HCT116 (cell line): ENCODE data around the gene ESRRA.
A peak's percentile ranks its signal among the peaks of the same experiment; 100 is the strongest.

Experiments
- POLR2A ChIP-seq: IDR thresholded peaks from 2 replicates; pipeline ENCODE4 v1.7.0; 2011; ENCODE audit warnings: borderline replicate concordance; ENCODE audit not compliant: insufficient read depth, insufficient read length; ENCODE audit errors: extremely low read depth
- POLR2AphosphoS5 ChIP-seq: IDR thresholded peaks from 2 replicates; pipeline ENCODE4 v1.6.1; 2011; ENCODE audit warnings: mild to moderate bottlenecking, low read depth, low read length, moderate library complexity
- SIN3A ChIP-seq: IDR thresholded peaks from 2 replicates; pipeline ENCODE4 v1.6.1; 2012; ENCODE audit warnings: low read depth
- SRF ChIP-seq: IDR thresholded peaks from 2 replicates; pipeline ENCODE4 v1.6.1; 2012; ENCODE audit warnings: low read depth
- TF ChIP-seq, protein P1 (sequence below), 3 experiments: fragments of 200-600 bp in 1 of 3; sonication (generic) in 1 of 3; IDR thresholded peaks in 2 of 3; conservative IDR thresholded peaks in 1 of 3; 2 replicates each; pipeline ENCODE4 v1.5.1; 2012 to 2017; ENCODE audit warnings: low read depth in 2 of 3, low read length in 2 of 3, antibody characterized with exemption in 1 of 3, borderline replicate concordance in 1 of 3, control low read depth in 1 of 3, mild to moderate bottlenecking in 1 of 3, mixed read lengths in 1 of 3, mixed run types in 1 of 3, moderate library complexity in 1 of 3; ENCODE audit not compliant: insufficient read depth in 1 of 3
- TF ChIP-seq, protein P2 (sequence below): IDR thresholded peaks from 2 replicates; pipeline ENCODE4 v1.6.1; 2012

DNA sequence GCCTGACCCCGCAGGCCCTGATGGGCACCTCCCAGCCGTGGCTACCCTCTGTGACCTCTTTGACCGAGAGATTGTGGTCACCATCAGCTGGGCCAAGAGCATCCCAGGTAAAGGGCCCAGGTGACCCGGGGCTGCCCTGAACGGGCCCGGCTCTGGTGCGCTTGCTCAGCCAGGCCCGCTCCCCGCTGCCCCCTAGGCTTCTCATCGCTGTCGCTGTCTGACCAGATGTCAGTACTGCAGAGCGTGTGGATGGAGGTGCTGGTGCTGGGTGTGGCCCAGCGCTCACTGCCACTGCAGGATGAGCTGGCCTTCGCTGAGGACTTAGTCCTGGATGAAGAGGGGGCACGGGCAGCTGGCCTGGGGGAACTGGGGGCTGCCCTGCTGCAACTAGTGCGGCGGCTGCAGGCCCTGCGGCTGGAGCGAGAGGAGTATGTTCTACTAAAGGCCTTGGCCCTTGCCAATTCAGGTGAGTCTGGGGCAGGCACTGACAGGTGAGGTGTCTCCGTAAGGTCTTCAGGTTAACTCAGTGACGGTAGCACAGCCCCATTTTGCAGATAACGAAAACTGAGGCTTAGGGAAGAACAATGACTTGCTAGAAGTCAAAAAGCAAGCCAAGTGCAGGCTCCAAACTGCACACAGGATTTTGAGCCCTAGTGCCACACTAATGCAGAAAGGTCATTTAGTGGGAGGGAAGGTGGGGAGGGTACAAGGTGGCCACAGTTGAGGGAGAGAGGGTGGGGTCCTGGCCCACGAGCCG is 9.7 kb downstream of the ESRRA start:
- TF ChIP-seq, protein P1, sequence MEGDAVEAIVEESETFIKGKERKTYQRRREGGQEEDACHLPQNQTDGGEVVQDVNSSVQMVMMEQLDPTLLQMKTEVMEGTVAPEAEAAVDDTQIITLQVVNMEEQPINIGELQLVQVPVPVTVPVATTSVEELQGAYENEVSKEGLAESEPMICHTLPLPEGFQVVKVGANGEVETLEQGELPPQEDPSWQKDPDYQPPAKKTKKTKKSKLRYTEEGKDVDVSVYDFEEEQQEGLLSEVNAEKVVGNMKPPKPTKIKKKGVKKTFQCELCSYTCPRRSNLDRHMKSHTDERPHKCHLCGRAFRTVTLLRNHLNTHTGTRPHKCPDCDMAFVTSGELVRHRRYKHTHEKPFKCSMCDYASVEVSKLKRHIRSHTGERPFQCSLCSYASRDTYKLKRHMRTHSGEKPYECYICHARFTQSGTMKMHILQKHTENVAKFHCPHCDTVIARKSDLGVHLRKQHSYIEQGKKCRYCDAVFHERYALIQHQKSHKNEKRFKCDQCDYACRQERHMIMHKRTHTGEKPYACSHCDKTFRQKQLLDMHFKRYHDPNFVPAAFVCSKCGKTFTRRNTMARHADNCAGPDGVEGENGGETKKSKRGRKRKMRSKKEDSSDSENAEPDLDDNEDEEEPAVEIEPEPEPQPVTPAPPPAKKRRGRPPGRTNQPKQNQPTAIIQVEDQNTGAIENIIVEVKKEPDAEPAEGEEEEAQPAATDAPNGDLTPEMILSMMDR (IDR thresholded peaks at IDR 0.05 in 2 of 3, conservative IDR thresholded peaks at IDR 0.05 in 1 of 3; ENCODE audit: borderline replicate concordance in 1 of 3, insufficient read depth in 1 of 3, low read depth in 2 of 3, low read length in 2 of 3): peak in 1 of 3 experiments; percentile 26; a peak in 1 of 6 replicates
- no peak for TF ChIP-seq POLR2A
- TF ChIP-seq SRF: no peak
- TF ChIP-seq, protein P2, sequence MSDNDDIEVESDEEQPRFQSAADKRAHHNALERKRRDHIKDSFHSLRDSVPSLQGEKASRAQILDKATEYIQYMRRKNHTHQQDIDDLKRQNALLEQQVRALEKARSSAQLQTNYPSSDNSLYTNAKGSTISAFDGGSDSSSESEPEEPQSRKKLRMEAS: no peak
- TF ChIP-seq SIN3A: no peak
- TF ChIP-seq POLR2AphosphoS5: no peak
